Heart right ventricle (tissue), 16 donors: ENCODE measurements around the gene KCNH1. TPM values are rescaled to one million over a fixed set of nuclear protein-coding genes. Genes with fewer than 3 reads are reported as not detected.
"Not testable (repeated sequence)": the region's sequence is repeated elsewhere in the genome, so short reads cannot be mapped to it uniquely, and the experiment has no call there.

Experiments used
- ATAC-seq, 8 donors: fragments of 200-7000 bp; cut with Tn5 transposase; one replicate each; pipeline ENCODE4 v1.9.1; 2020; ENCODE audit warnings: mild to moderate bottlenecking in 8 of 8, moderate library complexity in 8 of 8, moderate number of reproducible peaks in 1 of 8
- DNase-seq, 2 donors: peaks; one replicate each; pipeline ENCODE4 v3.0.0-alpha.2; 2020
- H3K27ac ChIP-seq, 10 donors: fragments of 200-600 bp; sonication (generic) in 2 of 10; one replicate each; pipeline versions ENCODE4 v1.5.0 to v1.8.0; 2020 to 2022; ENCODE audit warnings: mild to moderate bottlenecking in 3 of 10
- H3K27me3 ChIP-seq, 7 donors: fragments of 200-600 bp; one replicate each; pipeline ENCODE4 v1.8.0; 2021 to 2022; ENCODE audit warnings: mild to moderate bottlenecking in 2 of 7
- H3K36me3 ChIP-seq, 9 donors: fragments of 200-600 bp; sonication (generic) in 1 of 9; one replicate each; pipeline versions ENCODE4 v1.5.0 to v1.8.0; 2020 to 2022; ENCODE audit warnings: mild to moderate bottlenecking in 2 of 9
- H3K4me1 ChIP-seq, 9 donors: fragments of 200-600 bp; sonication (generic) in 1 of 9; one replicate each; pipeline versions ENCODE4 v1.5.0 to v1.8.0; 2020 to 2022; ENCODE audit warnings: mild to moderate bottlenecking in 4 of 9
- H3K4me3 ChIP-seq, 10 donors: fragments of 200-600 bp; sonication (generic) in 2 of 10; one replicate each; pipeline versions ENCODE4 v1.5.0 to v1.8.0; 2020 to 2022; ENCODE audit warnings: mild to moderate bottlenecking in 7 of 10, moderate library complexity in 2 of 10
- H3K9me3 ChIP-seq, 11 donors: fragments of 200-600 bp in 10 of 11; sonication (generic) in 2 of 11; one replicate each; pipeline versions ENCODE4 v1.5.0 to v1.8.0; 2013 to 2022; ENCODE audit warnings: mild to moderate bottlenecking in 2 of 11, control low read depth in 1 of 11, moderate library complexity in 1 of 11
- WGBS, 2 donors: extraction: QIAGEN DNeasy Blood & Tissue Kit; methylation state at CpG; one replicate each; pipeline ENCODE4 v1.1.7; 2013; ENCODE audit warnings: inconsistent platforms in 1 of 2; 5-methylcytosine and 5-hydroxymethylcytosine counted together
- intact Hi-C, 10 donors: fragments of 100-400 bp; cut with DNase I; formaldehyde crosslinking; loops; one replicate each; pipeline versions ENCODE4 v1.11.1 to v1.14.2; 2022
- polyA plus RNA-seq, 2 donors: library from polyadenylated mRNA; stranded (reverse); fragments of 200-250 nt; gene quantifications; one replicate each; pipeline ENCODE4 v1.2.3, GENCODE V29; 2013
- total RNA-seq, 10 donors: library from RNA; stranded (reverse); fragmentation: NEBNext Ultra II Directional in 3 of 10; extraction: Animal tissue kit (Norgen Biotek cat#: 25700) in 3 of 10; gene quantifications; one replicate each; pipeline versions ENCODE4 v1.2.1 to v1.2.4, GENCODE V29; 2021 to 2023
- TF ChIP-seq, protein P1 (sequence below), 9 donors: fragments of 200-600 bp; sonication (generic) in 2 of 9; IDR thresholded peaks; one replicate each; pipeline versions ENCODE4 v1.5.0 to v1.8.0; 2021 to 2022; ENCODE audit warnings: antibody characterized with exemption in 9 of 9, mild to moderate bottlenecking in 5 of 9, moderate library complexity in 1 of 9
- donor health status: Arrhythmogenic right ventricular cardiomyopathy.
- donor health status: ischemic (EF 13 %, LVEDD 7.1; RV severe dilation, severe dysfunction).
- donor health status: healthy with polysubstance abuse.
- donor health status: DM: no; HTN: yes; CAD: no.
- donor health status: DM: no; HTN: no; CAD: no.
- donor health status: ischemic (EF 25% LVEDD 6.9; RV normal size, moderate dysfunction).
- donor health status: ischemic (EF 25% LVEDD 5.7; RV mildly dilated, moderate dysfunction).
- donor health status: healthy.
- donor health status: DM: yes; HTN: yes; CAD: no.
- donor health status: Ischemic cardiomyopathy.
- donor health status: ischemic (EF 35%, LVEDD 5.7; RV mildly dilated, moderate dysfunction).
- donor health status: nonischemic (EF 11% LVEDD 7.7; RV severe dilation, severe dysfunction).
- donor health status: DM: yes; HTN: yes; CAD: no.
- donor health status: PGD.
- donor health status: ischemic (EF 29% LVEDD 5.4; RV normal size, mild dysfunction).
- donor health status: nonischemic (EF 23%, LVEDD 6.1; RV moderate dilation, normal function).

The KCNH1 gene
- total and polyA plus RNA-seq, 12 donors = 0.09 TPM; not detected in 11

DNA sequence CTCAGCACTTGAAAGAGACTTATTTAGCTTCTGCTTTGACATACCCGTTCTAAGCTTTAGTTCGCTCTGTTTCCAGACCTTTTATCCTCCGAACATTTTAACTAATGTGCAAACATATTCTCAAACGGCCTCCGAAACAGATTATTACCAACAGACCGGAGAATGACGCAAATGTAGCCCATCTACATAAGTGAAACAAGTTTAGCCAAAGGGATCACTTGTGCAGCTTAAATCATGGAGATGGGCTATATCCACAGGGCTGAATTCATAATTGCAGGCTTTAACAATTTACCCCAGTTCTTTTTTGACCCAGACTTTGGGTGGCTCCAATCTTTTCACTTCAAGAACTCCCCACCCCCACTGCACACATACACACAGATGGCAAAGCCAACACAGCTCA, 119.7 kb downstream of the KCNH1 start:
- TF ChIP-seq, protein P1, sequence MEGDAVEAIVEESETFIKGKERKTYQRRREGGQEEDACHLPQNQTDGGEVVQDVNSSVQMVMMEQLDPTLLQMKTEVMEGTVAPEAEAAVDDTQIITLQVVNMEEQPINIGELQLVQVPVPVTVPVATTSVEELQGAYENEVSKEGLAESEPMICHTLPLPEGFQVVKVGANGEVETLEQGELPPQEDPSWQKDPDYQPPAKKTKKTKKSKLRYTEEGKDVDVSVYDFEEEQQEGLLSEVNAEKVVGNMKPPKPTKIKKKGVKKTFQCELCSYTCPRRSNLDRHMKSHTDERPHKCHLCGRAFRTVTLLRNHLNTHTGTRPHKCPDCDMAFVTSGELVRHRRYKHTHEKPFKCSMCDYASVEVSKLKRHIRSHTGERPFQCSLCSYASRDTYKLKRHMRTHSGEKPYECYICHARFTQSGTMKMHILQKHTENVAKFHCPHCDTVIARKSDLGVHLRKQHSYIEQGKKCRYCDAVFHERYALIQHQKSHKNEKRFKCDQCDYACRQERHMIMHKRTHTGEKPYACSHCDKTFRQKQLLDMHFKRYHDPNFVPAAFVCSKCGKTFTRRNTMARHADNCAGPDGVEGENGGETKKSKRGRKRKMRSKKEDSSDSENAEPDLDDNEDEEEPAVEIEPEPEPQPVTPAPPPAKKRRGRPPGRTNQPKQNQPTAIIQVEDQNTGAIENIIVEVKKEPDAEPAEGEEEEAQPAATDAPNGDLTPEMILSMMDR (IDR thresholded peaks at IDR 0.05) = no peak
- Histone ChIP-seq H3K27me3 (peaks cover 0 to 16% (median 2%) of the 10 kb centered on the region in 7 donors), H3K36me3 (no peaks in the 10 kb centered on the region), H3K9me3 (no peaks in the 10 kb centered on the region), H3K27ac (no peak overlapping the region), H3K4me3 (no peak overlapping the region), H3K4me1 (no peaks in the 10 kb centered on the region)
- ATAC-seq (no peak), DNase-seq (no peak)
- WGBS, 2 donors = 71 to 76% methylated on average over 7 of the region's 7 CpGs
- intact Hi-C loops = no loop called here

DNA sequence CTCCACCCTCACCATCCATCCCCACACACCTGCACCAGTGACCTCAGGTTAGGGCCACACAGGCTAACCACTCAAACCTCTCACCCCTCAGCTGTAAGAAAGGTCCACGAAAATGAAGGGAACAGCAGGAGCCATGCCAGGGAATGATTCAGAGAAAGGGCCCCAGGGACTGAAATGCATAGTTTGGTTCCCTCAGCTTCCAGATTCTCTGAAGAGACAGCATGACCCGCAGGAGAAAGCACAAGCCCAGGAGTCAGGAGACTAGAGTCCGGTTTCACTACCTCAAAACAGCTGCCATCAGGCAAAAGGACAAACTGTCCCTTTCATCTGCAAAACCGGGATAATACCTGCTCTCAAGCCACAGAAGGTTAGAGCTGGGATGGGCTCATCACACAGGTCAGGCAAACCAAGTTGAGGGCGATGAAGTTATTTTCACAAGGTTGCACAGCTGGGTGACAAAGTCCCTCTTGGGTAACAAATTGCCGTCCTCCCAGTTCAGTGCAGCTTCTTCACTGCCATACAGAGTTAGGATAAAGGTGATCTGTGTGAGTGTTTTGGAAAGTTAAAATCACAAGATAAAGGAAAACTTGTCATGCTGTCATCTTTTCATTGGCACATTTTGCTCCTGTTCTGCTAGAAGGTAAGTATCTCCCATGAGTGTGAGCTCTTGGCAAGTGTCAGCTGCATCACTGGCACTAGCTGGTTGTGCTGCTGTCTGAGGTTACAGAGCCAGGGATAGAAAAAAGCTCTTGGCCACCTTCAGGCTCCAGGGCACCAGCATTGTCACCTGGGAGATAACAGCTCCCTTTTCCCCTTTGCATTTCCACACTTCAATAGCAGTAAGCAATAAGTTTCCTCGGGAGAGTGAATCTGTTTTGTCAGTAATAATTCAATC, 120.4 kb downstream of the KCNH1 start:
- H3K27me3 ChIP-seq = peaks cover 0 to 16% (median 2%) of the 10 kb centered on the region in 7 donors
- no peaks in the 10 kb centered on the region for H3K9me3 ChIP-seq
- no peak overlapping the region for H3K4me3 ChIP-seq
- H3K36me3 ChIP-seq = no peaks in the 10 kb centered on the region
- DNase-seq (no peak), ATAC-seq (no peak)
- WGBS, 2 donors = 60 to 66% methylated on average over 7 of the region's 7 CpGs
- TF ChIP-seq, protein P1 (IDR thresholded peaks at IDR 0.05) = no peak
- intact Hi-C loops = no loop called here
- H3K27ac ChIP-seq = no peak overlapping the region
- H3K4me1 ChIP-seq = no peaks in the 10 kb centered on the region

DNA sequence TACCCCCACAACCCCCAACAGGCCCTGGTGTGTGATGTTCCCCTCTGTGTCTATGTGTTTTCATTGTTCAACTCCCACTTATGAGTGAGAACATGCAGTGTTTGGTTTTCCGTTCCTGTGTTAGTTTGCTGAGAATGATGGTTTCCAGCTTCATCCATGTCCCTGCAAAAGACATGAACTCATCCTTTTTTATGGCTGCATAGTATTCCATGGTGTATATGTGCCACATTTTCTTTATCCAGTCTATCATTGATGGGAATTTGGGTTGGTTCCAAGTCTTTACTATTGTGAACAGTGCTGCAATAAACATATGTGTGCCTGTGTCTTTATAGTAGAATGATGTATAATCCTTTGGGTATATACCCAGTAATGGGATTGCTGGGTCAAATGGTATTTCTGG, 122.8 kb downstream of the KCNH1 start:
- peaks cover 0 to 11% (median 2%) of the 10 kb centered on the region in 7 donors for H3K27me3 ChIP-seq
- H3K9me3 ChIP-seq, DNase-seq, H3K27ac ChIP-seq, ATAC-seq, intact Hi-C loops, H3K36me3 ChIP-seq, H3K4me1 ChIP-seq, H3K4me3 ChIP-seq: not testable (repeated sequence)
- 73 to 100% methylated on average over 1 of the region's 1 CpG for WGBS, 2 donors

DNA sequence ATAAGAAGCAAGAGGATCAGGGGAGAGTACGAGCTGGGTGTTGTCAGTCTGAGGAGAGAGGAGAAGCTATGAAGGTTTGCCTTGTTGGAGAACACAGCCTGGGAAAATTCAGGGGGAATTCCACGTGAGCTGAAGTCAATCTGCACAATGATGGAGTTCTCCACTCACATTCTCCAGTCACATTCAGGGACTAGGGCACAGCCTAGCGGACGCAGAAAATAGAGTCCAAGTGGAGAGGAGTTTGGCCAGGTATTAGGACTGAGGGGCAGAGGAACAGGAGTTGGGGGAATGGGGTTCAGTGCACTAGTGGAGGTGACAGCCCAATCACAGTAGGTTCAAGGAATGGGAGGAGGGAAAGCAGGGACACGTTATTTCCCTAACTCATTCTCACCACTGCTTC, 124.0 kb downstream of the KCNH1 start:
- WGBS, 2 donors = 49 to 61% methylated on average over 5 of the region's 5 CpGs
- Histone ChIP-seq H3K9me3 (peaks cover 0 to 4% (median 0%) of the 10 kb centered on the region in 11 donors), H3K4me1 (no peaks in the 10 kb centered on the region), H3K27ac (no peak overlapping the region), H3K27me3 (peaks cover 0 to 11% (median 2%) of the 10 kb centered on the region in 7 donors), H3K36me3 (no peaks in the 10 kb centered on the region), H3K4me3 (no peak overlapping the region)
- TF ChIP-seq, protein P1 (IDR thresholded peaks at IDR 0.05) = no peak
- ATAC-seq (no peak), DNase-seq (no peak)
- intact Hi-C loops = no loop called here

DNA sequence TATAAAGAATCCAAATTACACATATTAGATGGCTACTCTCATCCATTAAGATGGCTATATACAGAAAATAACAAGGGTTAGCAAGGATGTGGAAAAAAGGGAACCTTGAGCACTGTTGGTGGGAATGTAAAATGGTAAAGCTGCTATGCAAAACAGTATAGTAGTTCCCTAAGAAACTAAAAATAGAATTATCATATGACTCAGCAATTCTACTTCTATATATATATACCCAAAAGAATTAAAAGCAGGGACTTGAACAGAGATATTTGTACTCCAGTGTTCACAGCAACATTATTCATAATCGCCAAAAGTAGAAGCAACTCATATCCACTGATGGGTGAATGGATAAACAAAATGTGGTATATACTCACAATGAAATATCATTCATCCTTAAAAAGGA, 126.1 kb downstream of the KCNH1 start:
- intact Hi-C loops = no loop called here

DNA sequence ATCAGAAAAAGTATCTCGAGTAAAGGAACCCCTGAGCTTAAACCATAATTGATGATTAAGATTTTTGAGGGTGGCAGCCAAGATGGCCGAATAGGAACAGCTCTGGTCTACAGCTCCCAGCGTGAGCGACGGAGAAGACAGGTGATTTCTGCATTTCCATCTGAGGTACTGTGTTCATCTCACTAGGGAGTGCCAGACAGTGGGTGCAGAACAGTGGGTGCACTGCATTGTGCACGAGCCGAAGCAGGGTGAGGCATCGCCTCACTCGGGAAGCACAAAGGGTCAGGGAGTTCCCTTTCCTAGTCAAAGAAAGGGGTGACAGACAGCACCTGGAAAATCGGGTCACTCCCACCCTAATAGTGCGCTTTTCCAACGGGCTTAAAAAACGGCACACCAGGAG, 138.0 kb downstream of the KCNH1 start:
- ATAC-seq, intact Hi-C loops: not testable (repeated sequence)
- 91 to 92% methylated on average over 13 of the region's 13 CpGs for WGBS, 2 donors

More for the DNA sequence above, 126.1 kb downstream of the KCNH1 start:
- DNase-seq (no peak), ATAC-seq (no peak)
- WGBS, 2 donors = 91 to 100% methylated on average over 1 of the region's 1 CpG
- H3K9me3 ChIP-seq = peaks cover 0 to 4% (median 0%) of the 10 kb centered on the region in 11 donors
- H3K27ac ChIP-seq = no peak overlapping the region
- H3K4me1 ChIP-seq = no peaks in the 10 kb centered on the region
- TF ChIP-seq, protein P1 (IDR thresholded peaks at IDR 0.05) = no peak
- peaks cover 0 to 11% (median 2%) of the 10 kb centered on the region in 7 donors for H3K27me3 ChIP-seq
- no peak overlapping the region for H3K4me3 ChIP-seq
- H3K36me3 ChIP-seq = no peaks in the 10 kb centered on the region

More for the DNA sequence above, 138.0 kb downstream of the KCNH1 start:
- DNase-seq, H3K4me3 ChIP-seq, H3K36me3 ChIP-seq, H3K9me3 ChIP-seq, H3K27me3 ChIP-seq, H3K27ac ChIP-seq, H3K4me1 ChIP-seq: not testable (repeated sequence)
